DMS 273 treated with DMSO at 0.1 percent for 48 hours (cell line): Measurements from ENCODE around the gene RIC3.

Experiments
- DNase-seq: peaks from one replicate; lab custom pipeline; 2025; lab: John Stamatoyannopoulos, UW

Gene RIC3, protein sequence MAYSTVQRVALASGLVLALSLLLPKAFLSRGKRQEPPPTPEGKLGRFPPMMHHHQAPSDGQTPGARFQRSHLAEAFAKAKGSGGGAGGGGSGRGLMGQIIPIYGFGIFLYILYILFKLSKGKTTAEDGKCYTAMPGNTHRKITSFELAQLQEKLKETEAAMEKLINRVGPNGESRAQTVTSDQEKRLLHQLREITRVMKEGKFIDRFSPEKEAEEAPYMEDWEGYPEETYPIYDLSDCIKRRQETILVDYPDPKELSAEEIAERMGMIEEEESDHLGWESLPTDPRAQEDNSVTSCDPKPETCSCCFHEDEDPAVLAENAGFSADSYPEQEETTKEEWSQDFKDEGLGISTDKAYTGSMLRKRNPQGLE

DNA sequence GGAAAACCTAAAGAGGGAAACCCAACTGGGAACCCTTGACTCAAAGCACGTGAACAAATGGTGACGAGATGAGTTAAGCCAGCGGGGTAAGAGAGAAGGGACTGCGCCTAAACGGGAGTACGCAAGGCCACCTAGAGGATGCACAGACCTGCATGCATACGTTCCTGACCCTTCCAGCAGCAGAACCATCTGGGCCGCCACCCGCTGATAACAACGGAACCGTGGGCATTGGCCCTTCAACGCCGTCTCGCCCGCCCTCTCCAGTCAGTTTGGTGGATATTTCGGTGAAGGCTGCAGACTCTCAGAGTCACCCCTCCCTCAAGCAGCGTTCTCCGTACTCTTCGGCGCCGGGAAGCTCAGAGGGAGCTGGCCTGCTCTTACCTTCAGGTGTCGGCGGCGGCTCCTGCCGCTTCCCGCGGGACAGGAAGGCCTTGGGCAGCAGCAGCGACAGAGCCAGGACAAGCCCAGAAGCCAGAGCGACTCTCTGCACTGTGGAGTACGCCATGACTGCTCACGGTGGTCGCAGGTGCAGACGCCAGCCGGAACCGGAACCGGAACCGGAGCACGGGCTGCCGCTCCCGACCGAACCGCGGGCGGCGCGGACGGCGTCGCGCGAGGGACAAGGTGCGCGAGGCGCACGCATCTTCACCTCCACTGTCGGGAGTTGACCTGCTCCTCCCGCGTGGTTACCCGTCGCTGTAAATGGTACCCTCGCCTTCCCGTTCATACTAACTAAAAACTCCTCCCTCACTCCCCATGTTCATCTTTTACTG is at the start of gene RIC3:
Gene RIC3 (minus strand): TSS at position 541 of the 773 bp plus-strand sequence. CDS start 36 bp downstream, at position 505.
- no peak for DNase-seq

DNA sequence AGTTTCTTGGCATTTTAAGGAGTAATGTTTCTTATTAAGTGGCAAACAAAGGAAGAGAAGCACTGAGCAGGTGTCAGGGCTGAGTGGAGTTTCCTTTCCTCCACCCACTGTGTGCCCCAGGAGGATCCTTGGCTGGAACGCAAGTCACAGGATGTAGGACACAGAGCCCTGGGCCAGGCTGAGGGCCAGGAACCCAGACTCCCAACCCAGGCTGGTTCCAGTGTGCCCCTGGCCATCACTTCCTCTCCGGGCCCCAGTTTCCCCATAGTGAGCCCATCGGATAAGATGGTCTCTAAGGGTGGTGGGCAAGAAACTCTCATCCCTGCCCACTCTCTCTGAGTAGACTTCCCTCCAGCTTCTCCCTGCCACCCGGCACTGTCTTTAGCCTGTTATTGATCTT is 49.6 kb upstream of the RIC3 start:
- DNase-seq, result no peak

DNA sequence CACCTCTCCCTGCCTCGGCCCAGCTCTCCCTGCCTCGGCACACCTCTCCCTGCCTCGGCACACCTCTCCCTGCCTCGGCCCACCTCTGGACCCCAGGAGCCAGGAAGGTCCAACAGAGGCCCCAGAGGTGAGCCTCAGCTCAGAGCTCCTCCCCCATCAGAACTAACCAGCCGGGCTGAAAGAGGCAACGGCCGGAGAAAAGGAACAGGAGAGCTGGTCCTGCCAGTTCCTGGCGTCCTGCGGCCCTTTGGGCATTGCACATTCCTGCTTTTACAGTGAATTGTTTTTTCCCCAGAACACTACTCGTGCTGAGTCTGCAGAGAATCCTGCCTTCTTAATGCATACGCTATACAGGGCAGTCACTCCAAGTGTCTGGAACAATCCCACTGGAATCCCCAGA is 49.1 kb upstream of the RIC3 start:
- no peak for DNase-seq

- DNase-seq, result no peak
Observed at GRCh38 chr11:8217136-8217535, 48.3 kb upstream of the RIC3 start.

GRCh38 chr11:8213376-8213775 is 44.6 kb upstream of the RIC3 start:
- no peak for DNase-seq

GRCh38 chr11:8209208-8209807 is 40.5 kb upstream of the RIC3 start:
- no peak for DNase-seq

DNA sequence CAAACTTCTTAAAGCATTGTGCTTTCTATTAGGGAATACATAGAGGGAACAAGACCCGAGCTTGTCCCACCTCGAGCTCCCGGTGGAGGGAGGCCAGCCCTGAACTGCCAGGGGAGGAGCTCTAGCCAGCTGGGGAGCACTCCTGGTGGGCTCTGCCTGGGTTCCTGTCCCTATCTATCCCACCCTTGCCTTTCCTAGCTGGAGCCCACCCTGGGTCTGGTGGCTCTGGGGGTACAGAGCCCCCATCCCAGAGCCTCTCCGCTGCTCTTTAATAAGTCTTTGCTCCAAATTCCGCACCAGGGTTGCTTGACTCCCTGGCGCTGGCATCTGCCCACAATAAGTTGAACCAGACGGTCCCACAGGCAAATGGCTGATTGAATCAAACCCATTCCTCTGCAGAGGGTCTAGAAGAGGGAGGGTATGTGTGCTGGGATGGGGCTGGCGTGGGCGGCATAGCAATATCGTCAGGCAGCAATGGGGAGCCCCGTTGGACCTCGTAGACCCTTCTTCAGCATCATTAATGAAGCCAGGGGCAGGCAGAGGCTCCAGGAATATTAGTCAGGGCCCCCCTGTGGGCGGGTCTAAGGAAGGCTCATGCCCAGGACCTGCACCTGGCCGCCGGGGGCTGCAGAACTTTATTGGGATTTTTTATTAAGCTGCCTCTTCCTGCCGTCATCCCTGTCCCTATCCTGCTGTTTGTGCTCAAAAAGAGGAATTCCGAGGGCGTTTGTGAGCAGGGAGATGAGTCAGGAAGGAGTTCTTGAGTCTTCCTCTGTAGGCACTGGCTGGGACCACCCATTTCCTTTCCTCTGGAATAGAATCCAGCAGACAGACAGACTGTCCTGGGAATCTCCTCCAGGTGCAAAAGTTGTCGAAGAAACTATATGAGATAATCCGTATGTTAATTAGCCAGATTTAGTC is 38.5 kb upstream of the RIC3 start:
- DNase-seq, result no peak

DNA sequence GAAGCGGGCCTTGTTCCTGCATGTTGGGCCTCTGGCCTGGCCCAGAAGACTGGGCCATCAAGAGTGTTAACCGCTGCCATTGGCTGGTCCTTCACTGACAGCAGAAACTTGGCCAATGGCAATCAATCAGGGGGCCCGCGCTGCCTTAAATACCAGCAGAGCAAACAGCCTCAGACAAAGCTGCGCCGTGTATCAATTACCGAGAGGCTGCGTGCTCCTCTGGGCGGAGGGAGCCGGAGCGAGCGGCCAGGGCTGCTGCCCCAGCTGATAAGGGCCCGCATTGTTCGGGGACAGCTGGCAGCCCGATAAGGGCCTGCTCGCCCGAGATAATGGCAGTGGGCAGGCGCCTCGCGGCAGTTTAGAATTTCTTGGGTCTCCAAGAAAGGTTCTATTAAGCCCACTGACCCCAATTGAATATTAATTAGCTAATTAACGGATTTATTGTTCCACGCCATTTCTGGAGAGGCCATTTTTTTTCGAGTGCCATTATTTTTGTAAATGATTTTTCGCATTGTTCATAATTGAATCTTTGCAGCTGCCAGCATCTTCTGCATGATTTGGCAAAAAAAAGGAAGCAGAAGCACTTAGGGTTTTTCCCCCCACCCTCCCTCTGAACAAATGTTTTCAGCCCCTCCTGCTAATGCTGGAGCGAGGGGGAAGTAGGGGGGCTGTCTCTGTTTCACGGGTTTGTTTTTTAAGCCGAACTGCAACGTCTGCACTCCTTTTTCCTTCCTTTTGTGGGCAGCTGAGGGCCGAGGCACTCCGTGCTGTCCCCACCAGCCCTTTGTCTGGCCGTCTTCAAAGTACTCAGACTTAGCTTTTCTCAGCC is 37.6 kb upstream of the RIC3 start:
- DNase-seq, result no peak

GRCh38 chr11:8205566-8205965 is 36.7 kb upstream of the RIC3 start:
- DNase-seq, result no peak

- DNase-seq, result no peak
Observed at GRCh38 chr11:8204596-8204995, 35.8 kb upstream of the RIC3 start.

GRCh38 chr11:8204025-8204424 is 35.2 kb upstream of the RIC3 start:
- DNase-seq, result no peak

GRCh38 chr11:8203414-8203715 is 34.5 kb upstream of the RIC3 start:
- no peak for DNase-seq

DNA sequence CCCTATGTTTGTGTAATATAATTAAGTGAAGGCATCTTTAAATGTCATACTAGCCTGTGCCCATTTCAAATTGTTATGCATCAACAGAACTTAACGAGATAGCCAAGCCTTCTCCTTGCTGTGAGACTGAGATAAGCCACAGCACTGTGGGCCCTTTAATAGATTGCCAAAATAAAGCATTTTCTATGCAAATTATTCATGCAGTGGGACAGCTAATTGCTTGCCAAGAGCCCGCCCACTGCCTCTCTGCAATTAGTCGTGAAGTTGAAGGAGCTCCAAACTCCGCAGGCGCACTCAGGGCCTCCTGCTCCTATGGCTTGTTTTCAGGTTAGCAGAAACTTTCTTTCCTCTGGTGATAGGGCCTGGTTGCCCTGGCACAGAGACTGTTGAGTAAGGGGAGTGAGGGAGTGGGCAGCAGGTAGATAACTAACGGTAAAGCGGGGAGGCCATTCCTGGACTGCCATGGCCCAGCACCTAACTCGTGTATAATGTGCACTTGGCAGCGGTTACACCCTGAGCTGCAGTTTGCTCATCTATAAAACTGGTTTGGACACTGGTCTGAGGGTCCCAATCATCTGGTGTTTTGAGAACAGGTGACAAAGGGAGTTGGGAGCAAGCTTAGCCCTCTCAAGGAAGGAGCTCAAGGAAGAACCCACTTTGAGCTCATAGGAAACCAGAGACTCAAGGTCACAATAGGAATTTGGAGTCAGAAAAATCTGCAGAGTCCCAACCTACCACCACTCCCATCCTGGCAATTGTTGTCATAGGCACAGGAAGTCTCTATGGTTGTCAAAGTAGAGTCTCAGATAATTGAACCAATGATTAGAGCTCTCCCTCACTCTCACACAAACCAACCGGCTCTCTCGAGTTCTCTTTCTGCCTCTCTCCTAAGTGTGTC is 33.9 kb upstream of the RIC3 start:
- no peak for DNase-seq

DNA sequence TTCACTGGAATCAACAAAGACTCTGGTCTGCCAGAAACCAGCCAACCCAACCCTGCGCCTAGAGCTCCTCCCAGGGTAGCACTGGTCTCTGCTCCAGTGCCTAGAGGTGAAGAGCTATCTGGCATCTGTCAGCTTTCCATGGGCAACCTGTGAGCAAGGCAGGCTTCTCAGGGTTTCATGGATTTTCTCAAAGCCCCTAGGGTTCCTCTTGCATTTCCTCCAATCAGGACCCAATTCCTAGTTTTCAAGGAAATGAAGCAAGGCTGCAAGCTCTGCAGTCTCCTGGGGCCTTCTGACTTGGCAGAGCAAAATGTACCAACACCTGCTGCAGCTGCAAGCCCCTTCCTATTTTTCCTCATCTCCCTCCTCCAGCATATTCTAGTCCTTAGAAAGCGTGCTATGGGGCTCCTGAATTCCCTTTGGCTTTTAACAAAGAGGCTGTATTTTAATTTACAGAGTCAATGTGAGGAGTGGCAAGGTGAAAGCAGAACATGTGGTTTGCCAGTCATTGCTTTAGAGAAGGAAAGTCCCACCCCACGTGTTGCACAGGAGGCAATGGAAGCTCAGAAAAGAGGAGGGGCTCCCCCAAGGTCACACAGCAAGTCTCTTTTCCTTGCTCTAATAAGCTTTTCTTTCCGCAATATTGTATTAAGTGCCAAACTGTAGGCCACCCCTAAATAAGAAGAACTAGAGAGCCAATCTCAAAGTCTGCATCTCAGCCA is 33.0 kb upstream of the RIC3 start:
- DNase-seq, result no peak

DNA sequence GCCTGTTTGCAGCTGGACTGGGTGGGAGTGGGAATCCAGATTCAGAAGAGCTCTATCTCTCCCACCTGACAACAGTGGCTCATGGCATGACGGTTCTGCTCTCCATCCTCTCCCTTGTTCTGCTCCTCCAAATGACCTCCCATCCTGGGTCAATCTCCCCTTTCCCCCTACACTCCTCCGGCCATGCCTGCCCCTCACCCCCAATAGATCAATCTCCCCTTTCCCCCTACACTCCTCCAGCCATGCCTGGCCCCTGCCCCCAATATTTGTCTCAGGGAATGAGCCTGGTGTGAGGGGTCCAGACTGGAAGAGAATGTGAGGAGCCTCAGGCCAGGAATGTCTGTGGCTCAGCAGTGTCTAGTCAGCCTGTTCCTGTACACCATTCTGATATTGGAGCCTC is 30.9 kb upstream of the RIC3 start:
- DNase-seq, result no peak

DNA sequence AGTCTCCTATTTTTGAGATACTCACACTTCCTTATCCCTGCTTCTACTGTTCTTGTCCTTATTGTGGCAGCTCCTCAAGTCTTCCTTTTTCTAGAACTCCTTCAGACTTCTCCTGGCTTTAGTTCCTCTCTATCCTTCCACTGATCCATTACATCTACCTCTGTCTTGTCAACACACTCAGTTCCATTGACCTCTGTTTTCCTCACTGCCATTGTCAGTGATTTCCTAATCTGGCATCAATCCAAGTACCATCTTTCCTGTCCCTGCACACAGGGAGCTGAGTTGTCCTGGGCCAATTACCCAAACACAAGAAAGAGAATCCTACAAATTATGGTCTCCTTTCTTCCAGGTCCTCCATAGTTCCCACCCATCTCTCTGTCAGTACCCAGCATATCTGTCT is 27.9 kb upstream of the RIC3 start:
- no peak for DNase-seq

DNA sequence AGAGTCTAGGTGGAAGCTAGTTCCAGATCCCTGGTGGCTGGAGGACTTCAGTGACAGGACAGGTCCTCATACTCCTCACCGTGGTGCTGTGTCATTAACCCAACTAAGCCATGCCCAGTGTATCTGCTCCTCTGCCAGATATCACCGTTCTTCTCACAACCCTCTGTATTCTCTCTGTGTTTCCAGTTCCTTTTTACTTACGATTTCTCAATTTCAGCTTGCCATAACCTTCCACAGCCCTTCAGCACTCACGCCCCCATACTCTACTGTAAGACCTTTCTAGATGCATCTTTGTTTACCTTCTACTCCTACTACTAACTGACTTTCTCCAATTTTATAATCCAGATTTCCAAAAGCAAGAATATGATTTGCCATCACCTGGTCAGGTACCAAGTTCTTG is 26.1 kb upstream of the RIC3 start:
- DNase-seq, result no peak

GRCh38 chr11:8192896-8193209 is 24.0 kb upstream of the RIC3 start:
- no peak for DNase-seq

GRCh38 chr11:8192016-8192895 is 23.4 kb upstream of the RIC3 start:
- DNase-seq, result peak; percentile 10
